ENCODE measurements around the gene FRMD4A.
"Not testable (repeated sequence)": the region's sequence is repeated elsewhere in the genome, so short reads cannot be mapped to it uniquely, and the experiment has no call there.

FRMD4A gene

DNA sequence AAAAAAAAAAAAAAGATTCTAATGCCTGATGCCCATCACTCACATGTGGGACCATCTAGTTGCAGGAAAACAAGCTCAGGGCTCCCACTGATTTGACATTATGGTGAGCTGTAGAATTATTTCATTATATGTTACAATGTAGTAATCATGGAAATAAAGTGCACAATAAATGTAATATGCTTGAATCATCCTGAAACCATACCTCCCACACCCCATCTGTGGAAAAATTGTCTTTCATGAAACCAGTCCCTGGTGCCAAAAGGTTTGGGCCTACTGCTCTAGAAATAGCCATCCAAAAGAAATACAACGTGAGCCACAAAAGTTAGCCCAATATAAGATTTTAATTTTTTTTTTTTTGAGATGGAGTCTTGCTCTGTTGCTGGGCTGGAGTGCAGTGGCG is 478.8 kb downstream of the FRMD4A start:
- DNase-seq (ENCODE audit: low read depth in 2 of 2) = no peak

DNA sequence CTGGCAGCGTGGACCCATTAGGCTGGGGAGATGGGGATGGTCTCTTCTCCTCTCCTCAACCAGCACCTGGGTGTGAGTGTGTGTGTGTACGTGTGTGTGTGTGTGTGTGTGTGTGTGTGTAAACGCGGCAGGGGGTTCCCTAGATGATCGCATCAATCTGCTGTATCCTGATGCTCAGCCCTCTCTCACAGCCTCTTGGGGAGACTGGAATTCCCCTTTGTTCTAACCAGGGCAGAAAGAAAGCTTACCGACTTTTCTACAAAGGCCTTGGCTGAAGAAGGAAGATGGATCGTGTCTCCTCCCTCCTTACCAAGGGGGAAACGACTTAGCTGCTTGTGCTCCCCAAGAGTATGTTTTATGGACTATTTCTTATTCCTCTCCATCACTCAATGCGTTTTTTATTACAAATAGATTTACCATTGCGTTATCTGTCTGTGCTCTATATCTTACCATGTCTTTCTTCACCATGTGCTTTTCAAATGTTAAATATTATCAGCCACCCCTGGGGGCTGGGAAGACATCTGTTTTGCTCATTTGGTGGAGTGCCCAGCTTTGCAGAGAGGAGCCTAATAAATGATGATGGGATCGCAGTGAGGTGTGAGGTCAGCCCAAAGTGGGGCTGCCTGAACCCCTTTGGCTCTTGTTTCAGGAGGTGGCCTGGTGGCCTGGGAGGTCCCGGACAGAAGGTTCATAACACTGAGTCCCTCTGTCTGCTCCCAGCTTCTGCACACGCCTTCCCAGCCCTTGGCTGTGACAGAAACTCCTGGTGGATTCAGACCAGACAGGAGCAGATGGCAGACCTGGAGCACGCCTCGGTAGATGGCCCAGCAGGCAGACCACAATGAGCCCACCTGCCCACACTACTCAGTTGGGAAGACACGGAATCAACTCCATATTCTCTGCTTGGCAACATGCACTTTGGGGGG is 481.9 kb downstream of the FRMD4A start:
- DNase-seq (ENCODE audit: low read depth in 2 of 2) = no peak

DNA sequence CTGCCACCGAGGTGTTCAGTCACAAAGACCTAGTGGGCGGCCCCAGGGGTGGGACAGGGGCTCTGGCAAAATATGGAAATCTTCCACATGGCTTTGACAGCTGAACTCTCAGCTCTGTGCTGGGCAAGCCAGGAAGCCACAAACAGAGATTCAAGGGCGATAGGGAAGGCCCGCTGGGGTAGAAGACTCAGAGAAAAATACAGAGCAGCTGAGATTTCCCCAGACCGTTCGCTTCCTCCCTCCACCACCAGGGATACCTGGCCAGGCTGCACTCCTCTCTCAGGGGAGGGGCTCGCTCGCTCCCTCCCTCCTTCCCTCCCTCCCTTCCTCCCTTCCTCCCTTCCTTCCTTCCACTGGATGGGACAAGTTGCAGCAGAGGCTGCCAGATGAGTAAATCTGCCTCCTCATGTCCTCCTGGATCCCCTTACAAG is 483.5 kb downstream of the FRMD4A start:
- no peak for DNase-seq (ENCODE audit: low read depth in 2 of 2)

DNA sequence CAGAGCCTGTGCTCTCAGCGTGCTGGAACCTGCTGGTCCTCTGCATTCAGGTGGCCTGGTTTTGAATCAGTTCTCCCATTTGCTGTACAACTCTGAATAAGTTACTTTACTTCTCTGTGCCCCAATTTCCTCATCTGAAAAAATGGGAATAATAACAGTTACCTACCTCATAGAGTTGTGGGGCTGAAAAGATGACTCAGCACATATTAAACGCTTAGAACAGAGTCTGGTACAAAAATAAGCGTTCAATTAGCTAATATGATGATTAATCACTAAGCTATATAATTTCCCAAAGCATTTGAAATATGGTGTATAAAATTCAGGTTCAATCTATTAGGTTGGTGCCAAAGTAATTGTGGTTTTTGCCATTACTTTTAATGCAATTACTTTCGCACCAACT is 484.8 kb downstream of the FRMD4A start:
- no peak for DNase-seq (ENCODE audit: low read depth in 2 of 2)

DNA sequence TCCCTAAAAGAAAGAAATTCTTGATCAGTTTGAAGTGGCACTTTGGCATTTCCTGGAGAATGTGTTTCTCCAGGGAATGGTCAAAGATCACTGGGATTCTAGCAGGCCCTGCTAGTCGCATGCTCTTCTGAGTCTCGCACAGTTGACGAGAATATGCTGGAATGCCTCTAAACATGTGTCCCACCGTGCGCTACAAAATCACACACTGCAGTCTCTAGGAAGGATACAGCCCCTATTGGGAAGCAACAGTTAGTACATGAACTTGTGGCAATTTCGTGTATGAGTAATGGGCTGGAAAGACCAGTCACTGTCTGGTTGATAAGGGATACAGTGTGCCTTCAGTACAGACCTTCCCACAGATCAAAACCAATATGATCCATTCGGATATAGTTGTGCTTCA is 486.1 kb downstream of the FRMD4A start:
- DNase-seq (ENCODE audit: low read depth in 2 of 2) = no peak

DNA sequence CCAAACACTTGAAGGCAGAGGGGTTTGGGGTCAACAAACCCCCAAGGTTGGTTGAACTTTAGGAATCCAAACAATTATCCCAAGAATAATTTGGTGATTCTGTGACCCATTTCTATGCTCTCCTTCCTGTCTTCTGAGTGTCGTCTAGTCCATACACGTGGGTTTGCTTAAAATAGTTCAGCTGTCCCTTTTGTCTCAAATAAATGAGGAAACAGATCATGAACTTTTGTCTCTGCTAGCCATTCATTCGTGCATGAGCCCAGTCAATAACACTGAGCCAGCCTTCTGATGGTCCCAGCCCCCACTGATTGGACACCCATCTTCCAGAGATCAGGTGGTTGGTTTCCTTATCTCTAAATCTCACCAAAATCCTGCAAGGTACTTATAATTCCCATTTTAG is 488.6 kb downstream of the FRMD4A start:
- no peak for DNase-seq (ENCODE audit: low read depth in 2 of 2)

DNA sequence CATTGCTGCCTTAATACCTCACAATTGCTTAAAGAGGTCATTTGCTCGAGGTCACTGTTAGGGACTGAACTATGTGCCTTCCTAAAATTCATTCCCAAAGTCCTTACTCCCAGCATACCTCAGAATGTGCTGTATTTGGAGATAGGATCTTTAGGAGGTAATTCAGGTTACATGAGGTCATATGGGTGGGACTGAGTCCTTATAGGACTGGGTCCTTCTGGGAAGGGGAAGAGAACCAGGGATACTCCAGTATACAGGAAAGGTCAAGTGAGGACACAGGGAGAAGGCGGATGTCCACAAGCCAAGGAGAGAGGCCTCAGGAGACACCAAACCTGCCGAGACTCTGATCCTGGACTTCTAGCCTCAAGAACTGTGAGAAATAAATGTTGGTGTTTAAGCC is 490.7 kb downstream of the FRMD4A start:
- no peak for DNase-seq (ENCODE audit: low read depth in 2 of 2)

DNA sequence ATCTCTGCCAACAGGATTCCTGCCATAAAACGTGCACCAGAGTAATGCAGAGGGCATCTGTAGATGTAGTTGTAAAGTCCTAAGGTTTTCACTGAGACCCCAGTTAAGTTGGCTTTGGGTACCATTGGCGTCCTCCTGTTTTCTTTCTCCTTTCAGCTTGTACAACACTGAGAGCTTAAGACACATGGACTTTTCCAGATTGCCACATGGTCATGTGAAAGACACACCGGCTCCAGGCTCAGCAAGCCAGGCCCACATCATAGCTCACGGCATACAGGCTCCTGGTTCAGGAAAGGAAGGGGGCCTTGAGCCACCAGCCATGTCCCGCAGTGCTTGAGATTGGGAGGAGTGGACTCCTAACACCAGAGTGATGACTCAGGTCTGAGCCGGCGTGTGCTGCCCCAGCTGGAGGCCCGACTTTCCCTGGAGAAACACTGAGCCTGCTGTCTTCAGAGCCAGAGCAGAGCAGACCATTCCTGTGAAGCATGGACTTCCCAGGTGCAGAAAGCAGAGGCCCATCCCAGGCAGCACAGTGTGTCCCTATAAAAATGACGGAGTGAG is 491.2 kb downstream of the FRMD4A start:
- no peak for DNase-seq (ENCODE audit: low read depth in 2 of 2)

DNA sequence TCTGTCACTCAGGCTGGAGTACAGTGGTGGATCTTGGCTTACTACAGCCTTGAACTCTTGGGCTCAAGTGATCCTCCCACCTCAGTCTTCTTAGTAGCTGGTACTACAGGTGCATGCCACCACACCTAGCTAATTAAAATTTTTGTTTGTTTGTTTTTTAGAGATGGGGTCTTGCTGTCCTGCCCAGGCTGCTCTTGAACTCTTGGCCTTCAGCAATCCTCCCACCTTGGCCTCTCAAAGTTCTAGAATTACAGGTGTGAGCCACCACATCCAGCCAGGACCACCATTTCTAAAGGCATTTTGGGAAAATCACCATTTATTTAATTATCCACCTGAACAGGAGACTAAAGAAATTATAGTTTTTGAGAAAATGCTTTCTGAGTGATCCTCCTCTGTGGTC is 491.7 kb downstream of the FRMD4A start:
- DNase-seq (ENCODE audit: low read depth in 2 of 2) = no peak

DNA sequence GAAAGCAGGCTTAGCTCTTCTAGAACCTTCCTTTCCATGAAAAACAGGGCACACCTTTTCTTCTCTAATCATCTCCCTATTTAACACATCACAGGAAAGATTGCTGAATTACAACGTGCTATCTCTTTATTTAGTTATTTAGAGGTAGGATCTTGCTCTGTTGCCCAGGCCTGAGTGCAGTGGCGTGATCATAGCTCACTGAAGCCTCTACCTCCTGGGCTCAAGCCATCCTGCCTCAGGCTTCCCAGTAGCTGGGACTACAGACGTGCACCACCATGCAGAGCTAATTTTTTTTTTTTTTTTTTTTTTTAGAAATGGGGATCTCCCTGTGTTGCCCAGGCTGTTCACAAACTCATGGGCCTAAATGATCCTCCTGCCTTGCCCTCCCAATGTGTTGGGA is 492.8 kb downstream of the FRMD4A start:
- DNase-seq (ENCODE audit: low read depth in 2 of 2) = no peak

DNA sequence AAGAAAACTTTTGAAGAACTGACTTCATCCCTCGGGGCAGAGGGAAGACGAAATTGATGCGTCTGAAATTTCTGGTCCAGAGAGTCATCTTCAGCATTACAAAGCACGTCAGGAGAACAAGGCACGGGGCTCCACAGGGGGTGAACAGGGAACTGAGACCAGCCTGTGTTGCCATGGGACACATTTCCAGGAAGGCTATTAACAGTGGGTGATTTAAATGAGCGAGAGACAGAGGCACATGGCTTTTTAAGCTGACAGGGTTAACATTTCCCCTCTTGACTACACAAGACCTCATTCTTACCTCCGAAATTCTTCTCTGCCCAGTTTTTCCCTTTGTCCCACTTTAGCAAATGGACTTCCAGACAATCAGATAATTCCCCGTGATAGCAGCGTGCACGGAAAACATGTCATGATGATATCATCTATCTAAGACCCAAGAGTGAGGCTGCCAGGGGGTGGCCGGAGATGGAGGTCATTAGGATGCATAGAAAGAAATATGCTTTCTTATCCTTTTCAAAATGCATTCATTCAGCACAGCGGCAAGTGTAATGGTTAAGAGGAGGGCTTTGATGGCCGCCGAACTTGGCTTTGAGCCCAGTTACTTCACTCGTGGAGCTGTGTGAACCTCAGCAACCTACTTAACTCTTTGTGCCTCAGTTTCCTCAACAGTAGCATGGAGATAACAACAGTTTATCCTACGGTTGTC is 496.0 kb downstream of the FRMD4A start:
- no peak for DNase-seq (ENCODE audit: low read depth in 2 of 2)

DNA sequence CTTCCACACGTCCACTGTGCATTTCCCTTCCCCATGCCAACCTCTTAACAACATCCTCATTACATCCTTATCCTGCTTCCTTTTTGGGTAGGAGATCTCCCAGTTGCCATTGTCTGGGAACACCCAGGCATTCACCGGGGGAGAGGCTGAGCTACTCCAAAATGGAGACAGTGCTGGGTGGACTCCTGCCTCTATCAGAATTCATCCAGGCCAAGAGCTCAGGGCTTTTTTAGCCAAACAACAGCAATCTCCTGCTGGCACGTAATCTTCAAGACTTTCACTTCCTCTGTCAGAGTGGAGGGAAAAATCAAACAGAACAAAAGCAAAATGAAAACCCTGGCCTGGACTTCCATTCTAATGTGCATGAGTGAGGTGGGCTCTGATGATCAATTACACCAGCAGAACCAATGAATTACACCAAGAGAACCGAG is 499.0 kb downstream of the FRMD4A start:
- no peak for DNase-seq (ENCODE audit: low read depth in 2 of 2)

DNA sequence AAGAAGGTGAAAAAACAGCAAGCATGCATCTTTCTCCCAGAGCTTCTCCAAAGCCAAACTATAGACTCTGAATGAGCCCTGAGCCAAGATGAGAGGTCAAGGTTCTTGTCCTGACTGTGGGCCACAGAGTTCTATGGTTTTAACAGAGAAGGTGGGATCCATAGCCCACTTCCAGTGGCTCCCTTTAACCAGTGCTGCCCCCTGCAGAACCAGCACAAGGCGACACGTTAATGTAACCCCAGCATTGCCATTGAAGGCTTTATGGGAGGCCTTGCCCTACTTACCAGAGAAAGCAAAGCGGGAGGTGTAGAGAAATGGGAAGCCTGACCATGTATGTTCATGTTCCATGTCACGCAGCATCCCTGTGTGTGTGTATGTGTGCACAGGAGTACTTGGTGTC is 500.3 kb downstream of the FRMD4A start:
- DNase-seq (ENCODE audit: low read depth in 2 of 2) = no peak

DNA sequence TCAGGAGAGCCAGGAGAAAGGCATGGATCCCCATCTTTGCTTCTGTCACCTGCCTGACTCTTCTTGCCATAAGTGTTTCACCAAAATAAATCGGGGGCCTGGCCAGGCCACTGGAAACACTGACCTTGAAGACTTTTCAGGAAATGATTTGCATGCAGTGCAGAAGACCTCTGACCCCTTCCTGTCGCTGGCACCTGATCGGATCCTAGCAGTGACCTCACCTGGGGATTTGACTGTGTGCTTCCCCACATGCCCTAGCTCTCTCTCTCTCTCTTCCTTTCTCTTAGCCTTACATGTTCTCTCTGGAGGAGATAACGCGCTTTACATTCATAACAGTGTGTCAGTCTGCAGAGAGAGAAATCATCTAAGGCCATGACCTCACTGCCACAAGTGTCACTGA is 500.9 kb downstream of the FRMD4A start:
- DNase-seq (ENCODE audit: low read depth in 2 of 2) = no peak

DNA sequence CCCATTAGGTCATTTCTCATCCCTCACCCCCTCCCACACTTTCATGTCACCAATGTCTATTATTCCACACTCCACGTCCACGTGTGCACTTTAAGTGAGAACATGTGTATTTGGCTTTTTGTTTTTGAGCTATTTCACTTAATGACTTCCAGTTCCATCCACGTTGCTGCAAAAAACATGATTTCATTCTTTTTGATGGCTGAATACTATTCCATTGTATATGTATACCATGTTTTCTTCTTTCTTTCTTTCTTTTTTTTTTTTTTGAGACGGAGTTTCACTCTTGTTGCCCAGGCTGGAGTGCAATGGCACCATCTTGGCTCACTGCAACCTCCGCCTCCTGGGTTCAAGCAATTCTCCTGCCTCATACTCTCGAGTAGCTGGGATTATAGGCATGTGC is 502.4 kb downstream of the FRMD4A start:
- not testable (repeated sequence) for DNase-seq (ENCODE audit: low read depth in 2 of 2)

DNA sequence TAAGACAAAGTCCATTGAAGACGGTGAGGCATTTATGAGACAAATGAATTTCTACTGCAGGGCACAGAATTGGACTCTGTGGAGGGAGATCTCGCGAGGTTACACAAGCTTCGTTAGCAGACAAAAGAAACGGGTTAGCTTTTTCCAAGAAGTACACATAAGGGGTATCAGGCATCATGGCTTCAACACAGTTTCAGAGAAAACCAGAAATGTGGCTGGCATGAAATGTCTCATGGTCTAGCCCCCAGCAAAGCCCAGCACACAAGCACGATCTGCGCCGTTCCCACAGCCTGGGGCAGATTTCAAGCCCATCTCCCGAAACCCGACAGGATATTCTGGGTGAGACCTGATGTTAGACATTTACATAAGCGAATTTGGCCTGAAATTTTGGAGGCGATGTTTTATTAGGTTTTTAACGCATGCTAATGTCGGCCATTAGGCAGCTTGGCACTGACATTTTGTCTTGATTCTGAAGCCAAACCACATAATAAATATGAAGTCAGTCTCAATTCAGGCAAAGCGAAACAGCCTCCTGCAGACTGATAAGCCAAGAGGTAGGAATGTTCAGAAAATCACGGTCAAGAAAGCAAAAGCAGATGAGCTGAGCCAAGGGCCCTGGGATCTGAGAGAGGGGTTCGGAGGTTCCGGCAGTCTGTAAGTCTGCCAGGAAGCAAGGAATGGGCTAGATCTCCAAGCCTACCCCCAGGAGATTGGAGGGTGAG is 503.5 kb downstream of the FRMD4A start:
- DNase-seq (ENCODE audit: low read depth in 2 of 2) = no peak

DNA sequence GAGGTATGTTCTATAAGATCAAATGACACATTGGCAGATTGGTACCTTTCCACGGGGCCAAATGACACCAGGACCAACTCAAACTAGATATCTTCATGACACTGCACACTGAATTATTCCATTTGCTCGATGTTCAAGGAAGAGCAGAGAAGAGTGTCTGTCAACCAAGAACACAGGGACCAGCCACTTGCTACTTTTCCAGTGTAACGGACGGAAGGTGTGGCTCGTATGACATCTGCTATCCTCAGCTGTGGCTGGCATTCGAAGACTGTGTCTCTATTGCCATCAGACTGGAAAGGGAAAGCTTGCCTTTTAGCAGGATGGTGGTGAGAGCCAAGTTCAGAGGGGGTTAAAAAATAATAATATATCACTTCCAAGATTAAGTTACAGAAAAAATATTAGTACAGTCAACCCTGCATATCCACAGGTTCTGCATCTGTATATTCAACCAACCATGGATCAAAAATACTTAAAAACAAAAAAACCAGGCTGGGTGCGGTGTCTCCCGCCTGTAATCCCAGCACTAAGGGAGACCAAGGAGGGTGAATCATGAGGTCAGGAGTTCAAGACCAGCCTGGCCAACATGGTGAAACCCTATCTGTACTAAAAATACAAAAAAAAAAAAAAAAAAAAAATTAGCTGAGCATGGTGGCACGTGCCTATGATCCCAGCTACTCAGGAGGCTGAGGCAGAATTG is 506.9 kb downstream of the FRMD4A start:
- no peak for DNase-seq (ENCODE audit: low read depth in 2 of 2)

DNA sequence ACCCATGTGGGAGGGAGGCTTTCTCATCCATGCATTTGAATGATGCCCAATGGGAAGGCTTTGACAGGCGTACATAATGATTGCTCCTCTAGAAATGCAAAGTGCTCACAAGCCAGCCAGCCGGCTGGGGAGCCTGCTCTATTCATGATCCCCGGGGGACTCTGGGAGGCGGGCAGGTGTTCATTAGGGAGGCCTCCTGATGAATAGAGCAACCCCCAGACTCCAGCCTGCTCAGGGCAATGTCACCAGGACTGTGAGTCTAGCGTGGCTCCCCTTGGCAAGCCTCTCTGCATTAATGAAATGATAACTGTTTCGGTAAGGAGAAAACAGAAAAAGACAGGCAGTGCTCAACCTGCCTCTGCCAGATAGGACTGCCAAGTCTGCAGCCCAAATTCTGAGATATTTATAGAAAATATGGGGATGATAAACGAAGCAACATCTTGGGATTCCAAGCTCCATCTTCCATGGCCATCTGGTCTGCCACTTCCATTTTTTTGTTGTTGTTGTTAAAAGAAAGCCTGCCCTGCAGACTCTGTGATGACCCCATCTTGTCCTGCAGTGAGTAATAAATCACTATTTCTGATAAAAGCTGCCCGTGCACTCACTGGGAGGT is 507.5 kb downstream of the FRMD4A start:
- DNase-seq (ENCODE audit: low read depth in 2 of 2) = no peak

DNA sequence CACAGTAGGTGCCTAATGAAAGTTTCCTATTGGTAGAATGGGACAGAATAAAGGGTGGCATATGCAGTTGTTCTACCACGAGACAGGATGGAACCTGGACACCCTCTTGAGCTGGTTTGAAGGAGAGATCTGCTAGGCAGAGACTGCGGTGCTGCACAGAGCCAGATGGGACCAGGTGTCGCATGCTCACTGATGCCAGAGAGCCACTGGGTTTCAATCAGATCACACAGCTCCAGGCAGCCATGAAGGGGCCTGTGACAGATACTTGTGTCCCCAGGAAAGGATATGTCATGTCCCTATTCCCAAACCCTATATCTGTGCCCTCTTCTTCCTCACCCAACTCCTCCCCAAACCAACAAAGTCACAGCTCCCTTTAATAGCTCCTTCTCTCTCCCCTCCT is 508.2 kb downstream of the FRMD4A start:
- no peak for DNase-seq (ENCODE audit: low read depth in 2 of 2)

DNA sequence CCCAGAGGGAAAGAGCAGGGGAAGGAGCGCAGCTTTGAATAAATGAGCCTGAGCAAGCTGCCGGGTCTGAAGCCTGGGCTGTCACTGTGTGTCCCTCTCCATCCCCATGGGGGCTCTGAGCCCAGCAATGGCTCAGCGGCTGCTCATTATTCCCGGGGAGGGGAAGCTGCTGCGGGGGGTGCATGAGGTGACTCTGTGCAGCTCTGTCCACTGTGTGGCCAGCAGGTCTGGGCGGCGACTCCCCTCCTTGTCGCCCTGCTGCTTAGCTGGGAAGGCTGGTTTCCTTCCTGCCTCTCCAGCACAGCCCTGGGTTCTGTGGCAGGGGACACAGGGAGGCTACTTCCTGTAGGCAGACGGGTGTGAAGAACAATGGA is 509.8 kb downstream of the FRMD4A start:
- no peak for DNase-seq (ENCODE audit: low read depth in 2 of 2)
